AG09309 (cell line): Measurements from ENCODE around the gene TRAF1.

Experiments used
- DNase-seq: peaks from one replicate; pipeline ENCODE4 v3.0.0-alpha.2; 2010; ENCODE audit warnings: low read depth
- H3K4me3 ChIP-seq: 2 replicates; pipeline ENCODE4 v1.5.1; 2011; ENCODE audit warnings: mild to moderate bottlenecking, low read depth, low read length, moderate library complexity; ENCODE audit not compliant: control insufficient read depth
- TF ChIP-seq, protein P1 (sequence below): IDR thresholded peaks from 2 replicates; pipeline ENCODE4 v1.5.1; 2011; ENCODE audit warnings: mild to moderate bottlenecking, low read depth, low read length, inconsistent platforms; ENCODE audit not compliant: insufficient read depth, control insufficient read depth; ENCODE audit errors: missing control alignments

Gene TRAF1

GRCh38 chr9:120893611-120894307 lies 32.8 kb downstream of the TRAF1 start:
- no peak overlapping the region for H3K4me3 ChIP-seq
- TF ChIP-seq, protein P1, sequence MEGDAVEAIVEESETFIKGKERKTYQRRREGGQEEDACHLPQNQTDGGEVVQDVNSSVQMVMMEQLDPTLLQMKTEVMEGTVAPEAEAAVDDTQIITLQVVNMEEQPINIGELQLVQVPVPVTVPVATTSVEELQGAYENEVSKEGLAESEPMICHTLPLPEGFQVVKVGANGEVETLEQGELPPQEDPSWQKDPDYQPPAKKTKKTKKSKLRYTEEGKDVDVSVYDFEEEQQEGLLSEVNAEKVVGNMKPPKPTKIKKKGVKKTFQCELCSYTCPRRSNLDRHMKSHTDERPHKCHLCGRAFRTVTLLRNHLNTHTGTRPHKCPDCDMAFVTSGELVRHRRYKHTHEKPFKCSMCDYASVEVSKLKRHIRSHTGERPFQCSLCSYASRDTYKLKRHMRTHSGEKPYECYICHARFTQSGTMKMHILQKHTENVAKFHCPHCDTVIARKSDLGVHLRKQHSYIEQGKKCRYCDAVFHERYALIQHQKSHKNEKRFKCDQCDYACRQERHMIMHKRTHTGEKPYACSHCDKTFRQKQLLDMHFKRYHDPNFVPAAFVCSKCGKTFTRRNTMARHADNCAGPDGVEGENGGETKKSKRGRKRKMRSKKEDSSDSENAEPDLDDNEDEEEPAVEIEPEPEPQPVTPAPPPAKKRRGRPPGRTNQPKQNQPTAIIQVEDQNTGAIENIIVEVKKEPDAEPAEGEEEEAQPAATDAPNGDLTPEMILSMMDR = no peak
- DNase-seq = no peak

- no peak overlapping the region for H3K4me3 ChIP-seq
- peak; percentile 49 for DNase-seq
- TF ChIP-seq, protein P1 = no peak
Measured at GRCh38 chr9:120892748-120893610, 33.6 kb downstream of the TRAF1 start.

DNA sequence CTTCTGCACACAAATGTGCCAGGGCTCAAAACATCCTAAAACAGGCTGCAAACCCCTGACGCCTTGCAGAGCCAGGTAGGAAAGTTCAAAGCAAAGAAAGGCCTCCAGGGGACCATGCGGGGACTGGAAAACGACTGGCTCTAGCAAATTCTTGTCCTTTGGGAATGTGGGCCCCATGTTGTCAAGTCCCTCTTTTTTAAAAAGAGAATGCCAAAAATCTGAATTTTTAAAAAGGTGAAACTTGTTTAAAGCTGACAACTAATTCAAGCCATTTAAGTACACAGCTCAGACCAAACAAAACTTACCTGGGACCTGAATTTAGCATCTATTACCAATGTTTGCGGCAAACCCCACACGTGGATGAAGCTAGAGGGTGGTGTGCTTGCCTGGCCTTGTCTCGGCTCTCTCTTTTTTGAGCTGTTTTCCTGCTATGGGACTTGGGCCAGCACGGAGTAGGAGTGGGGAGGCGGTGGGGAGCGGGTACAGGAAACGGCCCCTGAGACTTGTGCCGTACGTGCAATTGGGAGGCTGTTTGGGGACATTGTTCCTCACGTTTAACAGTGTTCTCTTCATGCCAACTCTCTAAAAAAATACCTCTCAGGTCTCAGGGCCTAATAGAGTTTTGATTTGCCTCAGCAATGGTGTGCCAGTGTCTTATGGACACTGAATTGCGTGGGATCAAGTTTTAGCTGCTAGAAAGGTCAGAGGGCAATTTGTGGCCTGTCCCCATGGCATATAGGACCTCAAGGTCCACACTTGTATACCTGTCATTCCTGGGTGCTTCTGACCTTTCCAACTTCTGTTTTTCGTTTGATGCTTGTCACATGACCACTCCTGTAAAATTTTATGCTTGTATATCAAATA lies 34.5 kb downstream of the TRAF1 start:
- no peak overlapping the region for H3K4me3 ChIP-seq
- no peak for DNase-seq
- TF ChIP-seq, protein P1 = no peak

DNA sequence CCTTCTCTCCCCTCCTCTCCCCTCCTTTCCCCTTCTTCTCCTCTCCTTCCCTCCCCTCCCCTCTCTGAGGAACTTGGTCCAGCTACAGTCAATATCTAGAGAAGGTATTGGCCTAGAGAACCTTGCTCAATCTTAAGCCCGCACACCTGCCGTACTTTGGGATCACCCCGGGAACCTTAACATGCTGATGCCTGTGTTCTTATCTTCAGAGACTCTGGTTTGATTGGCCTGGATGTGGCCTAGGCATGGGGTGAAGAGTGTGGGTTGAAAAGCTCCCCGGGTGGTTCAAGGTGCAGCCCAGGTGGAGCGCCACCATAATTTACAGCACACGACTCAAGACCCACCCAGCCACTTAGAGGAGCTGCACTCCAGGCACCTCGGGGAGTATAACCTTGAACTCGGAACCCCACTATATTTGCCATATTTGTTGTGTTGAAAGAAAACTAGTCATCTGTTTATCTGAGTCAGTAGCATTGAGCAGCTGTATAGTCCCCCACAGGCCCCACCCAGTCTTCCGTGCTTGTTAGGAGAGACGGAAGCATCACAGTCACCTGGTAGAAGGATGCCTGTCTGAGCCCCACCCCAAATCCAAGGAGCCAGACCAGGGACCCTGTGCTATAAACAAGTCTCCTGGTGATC lies 35.2 kb downstream of the TRAF1 start:
- H3K4me3 ChIP-seq = no peak overlapping the region
- TF ChIP-seq, protein P1 = no peak

GRCh38 chr9:120890320-120891244 lies 36.0 kb downstream of the TRAF1 start:
- DNase-seq = no peak
- TF ChIP-seq, protein P1 = no peak
- no peak overlapping the region for H3K4me3 ChIP-seq

More for the DNA sequence above, 35.2 kb downstream of the TRAF1 start:
- DNase-seq = no peak
